Mammary epithelial cell (primary cell): Measurements from ENCODE around the gene NUP93.

Source experiments
- CTCF ChIP-seq, 2 donors: IDR thresholded peaks in 1 of 2; conservative IDR thresholded peaks in 1 of 2; 2 replicates each; pipeline ENCODE4 v1.5.1; 2011 to 2012; ENCODE audit warnings: inconsistent platforms in 2 of 2, low read length in 2 of 2, mild to moderate bottlenecking in 2 of 2, control low read depth in 1 of 2, low read depth in 1 of 2; ENCODE audit not compliant: insufficient read depth in 1 of 2; ENCODE audit errors: extremely low read depth in 1 of 2
- EZH2 ChIP-seq: IDR thresholded peaks from 2 replicates; pipeline ENCODE4 v1.6.1; 2012; ENCODE audit warnings: low read length, inconsistent platforms, borderline replicate concordance

DNA sequence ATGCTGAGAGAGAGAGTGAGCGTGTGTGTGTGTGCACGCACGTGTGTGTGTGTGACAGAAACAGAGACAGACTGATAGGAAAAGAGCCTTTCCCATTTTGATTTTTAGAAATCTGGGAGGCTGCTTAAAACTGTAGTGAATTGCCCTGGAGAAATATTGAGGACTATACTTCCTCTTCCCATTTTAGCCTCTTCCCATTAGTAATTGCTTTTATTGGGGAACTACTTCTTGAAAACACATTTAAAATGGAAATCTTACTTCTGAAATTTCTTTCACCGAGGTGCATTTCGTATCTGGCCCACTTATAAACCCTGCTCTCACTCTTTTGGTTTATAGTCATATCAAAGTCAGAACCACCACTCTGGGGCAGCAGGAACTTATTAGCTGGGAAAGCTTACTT is 47.1 kb downstream of the NUP93 start:
- TF ChIP-seq CTCF (conservative IDR thresholded peaks at IDR 0.05 in 1 of 2, IDR thresholded peaks at IDR 0.05 in 1 of 2; ENCODE audit: extremely low read depth in 1 of 2, insufficient read depth in 1 of 2, low read depth in 1 of 2, low read length in 2 of 2) (no peak), EZH2 (no peak)
